ENCODE data around the gene KIF21A.
"Not testable (repeated sequence)": the region's sequence is repeated elsewhere in the genome, so short reads cannot be mapped to it uniquely, and the experiment has no call there.

Gene KIF21A, protein sequence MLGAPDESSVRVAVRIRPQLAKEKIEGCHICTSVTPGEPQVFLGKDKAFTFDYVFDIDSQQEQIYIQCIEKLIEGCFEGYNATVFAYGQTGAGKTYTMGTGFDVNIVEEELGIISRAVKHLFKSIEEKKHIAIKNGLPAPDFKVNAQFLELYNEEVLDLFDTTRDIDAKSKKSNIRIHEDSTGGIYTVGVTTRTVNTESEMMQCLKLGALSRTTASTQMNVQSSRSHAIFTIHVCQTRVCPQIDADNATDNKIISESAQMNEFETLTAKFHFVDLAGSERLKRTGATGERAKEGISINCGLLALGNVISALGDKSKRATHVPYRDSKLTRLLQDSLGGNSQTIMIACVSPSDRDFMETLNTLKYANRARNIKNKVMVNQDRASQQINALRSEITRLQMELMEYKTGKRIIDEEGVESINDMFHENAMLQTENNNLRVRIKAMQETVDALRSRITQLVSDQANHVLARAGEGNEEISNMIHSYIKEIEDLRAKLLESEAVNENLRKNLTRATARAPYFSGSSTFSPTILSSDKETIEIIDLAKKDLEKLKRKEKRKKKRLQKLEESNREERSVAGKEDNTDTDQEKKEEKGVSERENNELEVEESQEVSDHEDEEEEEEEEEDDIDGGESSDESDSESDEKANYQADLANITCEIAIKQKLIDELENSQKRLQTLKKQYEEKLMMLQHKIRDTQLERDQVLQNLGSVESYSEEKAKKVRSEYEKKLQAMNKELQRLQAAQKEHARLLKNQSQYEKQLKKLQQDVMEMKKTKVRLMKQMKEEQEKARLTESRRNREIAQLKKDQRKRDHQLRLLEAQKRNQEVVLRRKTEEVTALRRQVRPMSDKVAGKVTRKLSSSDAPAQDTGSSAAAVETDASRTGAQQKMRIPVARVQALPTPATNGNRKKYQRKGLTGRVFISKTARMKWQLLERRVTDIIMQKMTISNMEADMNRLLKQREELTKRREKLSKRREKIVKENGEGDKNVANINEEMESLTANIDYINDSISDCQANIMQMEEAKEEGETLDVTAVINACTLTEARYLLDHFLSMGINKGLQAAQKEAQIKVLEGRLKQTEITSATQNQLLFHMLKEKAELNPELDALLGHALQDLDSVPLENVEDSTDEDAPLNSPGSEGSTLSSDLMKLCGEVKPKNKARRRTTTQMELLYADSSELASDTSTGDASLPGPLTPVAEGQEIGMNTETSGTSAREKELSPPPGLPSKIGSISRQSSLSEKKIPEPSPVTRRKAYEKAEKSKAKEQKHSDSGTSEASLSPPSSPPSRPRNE (N-terminal part only)

GRCh38 chr12:39443081-39443928, at the start of gene KIF21A:
TSS of gene KIF21A (minus strand) at chr12:39443120. CDS start at chr12:39442970, 150 bp downstream.
- DNase-seq: peak; percentile 92

- DNase-seq: no peak
These were observed 47.8 kb upstream of the KIF21A start for GRCh38 chr12:39490500-39491282.

DNA sequence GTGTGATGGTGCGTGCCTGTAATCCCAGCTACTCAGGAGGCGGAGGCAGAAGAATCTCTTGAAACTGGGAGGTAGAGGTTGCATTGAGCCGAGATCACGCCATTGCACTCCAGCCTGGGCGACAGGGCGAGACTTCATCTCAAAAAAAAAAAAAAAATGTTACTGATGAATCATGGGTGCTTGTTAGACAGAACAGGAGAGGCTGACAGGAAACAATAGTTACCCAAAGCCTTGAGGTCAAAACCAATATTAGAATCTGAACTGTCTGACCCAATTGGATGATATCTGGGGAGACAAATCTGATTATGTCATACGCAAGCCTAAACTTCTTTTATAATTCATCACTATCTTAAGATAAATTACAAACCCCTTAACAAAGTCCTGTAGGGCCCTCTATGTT, 40.7 kb upstream of the KIF21A start:
- DNase-seq: no peak

DNA sequence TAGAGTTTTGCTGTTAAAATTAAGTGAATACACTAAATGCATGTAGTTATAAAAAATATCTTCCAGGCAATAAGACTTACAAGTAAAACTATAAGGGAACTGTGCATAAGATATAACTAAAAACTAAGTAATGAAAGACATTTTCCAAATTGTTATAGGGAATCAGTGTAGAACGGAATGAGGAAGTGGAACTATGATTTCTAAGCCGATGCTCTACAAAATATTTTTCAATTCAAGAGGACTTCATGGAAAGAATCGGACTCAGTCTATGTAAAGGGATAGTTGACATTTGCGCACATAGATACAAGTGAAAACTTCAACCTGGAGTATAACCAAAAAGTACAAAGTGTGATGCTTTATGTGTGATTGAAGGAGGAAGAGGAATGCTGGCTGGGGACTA, 40.1 kb upstream of the KIF21A start:
- no peak for DNase-seq

- no peak for DNase-seq
These were observed 34.0 kb upstream of the KIF21A start for GRCh38 chr12:39476894-39477293.

DNA sequence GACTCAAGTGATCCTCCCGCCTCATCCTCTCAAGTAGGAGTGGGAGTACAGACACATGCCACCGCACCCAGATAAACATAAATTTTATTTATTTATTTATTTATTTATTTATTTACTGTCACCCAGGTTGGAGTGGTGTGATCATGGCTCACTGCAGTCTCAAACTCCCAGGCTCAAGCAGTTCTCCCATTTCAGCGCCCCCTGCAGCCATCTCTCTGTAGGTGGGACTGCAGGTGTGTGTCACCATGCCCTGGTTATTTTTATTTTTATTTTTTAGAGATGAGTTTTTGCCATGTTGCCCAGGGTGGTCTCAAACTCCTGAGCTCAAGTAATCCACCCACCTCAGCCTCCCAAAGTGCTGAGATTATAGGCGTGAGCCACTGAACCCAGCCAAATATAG, 33.2 kb upstream of the KIF21A start:
- no peak for DNase-seq

DNA sequence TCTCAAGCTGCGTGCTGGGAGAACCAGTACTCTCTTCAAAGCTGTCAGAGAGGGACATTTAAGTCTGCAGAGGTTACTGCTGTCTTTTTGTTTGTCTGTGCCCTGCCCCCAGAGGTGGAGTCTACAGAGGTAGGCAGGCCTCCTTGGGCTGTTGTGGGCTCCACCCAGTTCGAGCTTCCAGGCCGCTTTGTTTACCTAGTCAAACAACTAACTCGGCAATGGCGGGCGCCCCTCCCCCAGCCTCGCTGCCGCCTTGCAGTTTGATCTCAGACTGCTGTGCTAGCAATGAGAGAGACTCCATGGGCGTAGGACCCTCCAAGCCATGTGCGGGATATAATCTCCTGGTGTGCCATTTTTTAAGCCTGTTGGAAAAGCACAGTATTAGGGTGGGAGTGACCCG, 32.2 kb upstream of the KIF21A start:
- not testable (repeated sequence) for DNase-seq

DNA sequence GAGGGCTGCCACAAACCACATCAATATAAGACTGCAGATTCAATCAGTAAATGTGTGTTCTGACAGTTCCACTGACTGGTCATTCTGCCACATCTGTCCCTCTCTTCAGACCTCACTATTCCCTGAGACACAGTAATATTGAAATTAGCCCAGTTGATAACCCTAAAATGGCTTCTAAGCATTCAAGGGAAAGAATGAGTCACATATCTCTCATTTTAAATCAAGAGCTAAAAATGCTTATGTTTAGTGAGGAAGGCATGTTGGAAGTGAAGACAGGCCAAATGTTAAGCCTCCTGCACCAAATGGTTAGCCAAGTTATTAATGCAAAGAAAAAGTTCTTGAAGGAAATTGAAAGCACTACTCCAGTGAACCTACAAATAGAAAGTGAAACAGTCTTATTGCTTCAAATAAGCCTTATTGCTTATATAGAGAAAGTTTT, 24.5 kb upstream of the KIF21A start:
- DNase-seq: peak; percentile 73

DNA sequence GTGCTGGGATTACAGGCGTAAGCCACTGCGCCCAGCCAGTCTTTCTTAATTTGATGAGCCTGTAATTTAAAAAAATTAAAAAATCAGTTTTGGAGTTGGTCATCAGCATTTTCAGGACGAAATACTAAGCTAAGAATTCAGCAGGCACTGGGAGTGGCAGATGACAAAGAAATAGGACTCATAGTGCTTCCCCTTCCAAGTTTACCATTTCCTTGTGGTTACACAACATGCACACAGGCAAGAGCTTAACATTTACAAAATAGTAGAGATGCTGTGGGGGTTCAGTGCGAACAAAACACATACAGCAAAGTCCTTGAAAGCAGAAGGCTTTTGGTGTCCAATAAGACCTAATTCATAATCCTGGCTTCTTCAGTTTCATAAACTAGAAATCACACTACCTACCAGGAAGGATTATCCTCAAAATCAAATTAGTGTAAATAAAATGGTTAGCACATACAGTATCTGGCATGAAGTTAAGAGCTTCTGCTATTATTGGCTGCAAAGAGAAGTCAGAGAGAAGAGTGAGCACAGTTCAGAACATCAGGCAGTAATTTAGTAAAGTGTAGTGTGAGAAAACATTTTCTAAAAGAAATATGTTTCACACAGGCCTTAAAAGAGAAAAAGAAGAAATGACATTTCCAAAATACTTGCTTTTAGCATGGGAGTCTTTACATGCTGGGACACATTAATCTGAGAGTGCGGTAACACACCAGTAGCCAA, 22.2 kb upstream of the KIF21A start:
- DNase-seq: no peak

DNA sequence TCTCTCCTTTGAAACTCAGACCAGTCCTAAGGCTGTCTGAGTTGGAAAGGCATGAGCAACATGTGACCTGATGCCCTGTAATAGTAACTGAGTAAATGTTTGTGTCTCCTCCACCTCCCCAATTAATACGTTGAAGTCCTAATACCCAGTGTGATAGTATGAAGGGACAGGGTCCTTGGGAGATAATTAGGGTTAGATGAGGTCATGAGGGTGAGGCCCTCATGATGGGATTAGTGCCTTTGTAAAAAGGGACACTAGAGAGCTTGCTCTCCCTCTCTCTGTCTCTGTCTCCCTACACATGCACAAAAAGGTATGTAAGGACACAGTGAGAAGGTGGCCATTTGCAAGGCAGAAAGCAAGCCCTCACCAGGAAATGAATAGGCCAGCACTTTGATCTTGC, 18.1 kb upstream of the KIF21A start:
- no peak for DNase-seq

- no peak for DNase-seq
These were observed 16.1 kb upstream of the KIF21A start for GRCh38 chr12:39459027-39459434.

DNA sequence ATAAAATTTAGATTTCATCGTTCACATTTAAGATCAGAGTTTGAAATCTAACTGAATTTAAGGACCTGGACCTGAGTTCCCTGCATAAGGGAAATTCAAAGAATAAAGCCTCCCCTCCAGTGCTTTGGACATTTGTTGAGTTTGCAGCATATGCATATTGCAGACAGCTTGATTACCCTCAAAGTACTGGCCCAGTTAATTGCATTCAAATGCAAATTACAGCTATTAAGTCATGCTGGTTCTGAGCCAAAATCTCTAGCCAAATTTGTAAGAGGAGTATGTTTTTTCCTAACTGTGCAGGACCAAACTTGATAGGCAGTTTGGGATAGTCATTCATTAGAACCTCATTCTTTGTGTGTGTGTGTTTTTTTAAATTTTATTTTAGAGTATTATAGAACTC, 9.1 kb upstream of the KIF21A start:
- DNase-seq: no peak

DNA sequence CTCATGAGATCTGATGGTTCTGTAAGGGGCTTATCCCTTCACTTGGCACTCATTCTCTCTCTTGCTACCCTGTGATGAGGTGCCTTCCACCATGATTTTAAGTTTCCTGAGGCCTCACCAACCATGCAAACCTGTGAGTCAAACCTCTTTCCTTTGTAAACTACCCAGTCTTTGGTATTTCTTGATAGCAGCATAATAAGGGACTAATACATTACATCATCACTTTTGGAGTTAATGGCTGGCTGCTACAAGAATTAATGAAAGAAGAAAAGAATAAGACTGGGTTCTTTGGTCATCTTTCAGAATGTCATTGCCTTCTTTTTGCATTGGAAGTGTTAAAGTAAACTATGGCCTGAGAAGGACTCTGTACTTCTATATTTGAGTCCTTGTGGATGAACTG, 5.1 kb upstream of the KIF21A start:
- DNase-seq: no peak

- no peak for DNase-seq
These were observed 949 bp upstream of the KIF21A start for GRCh38 chr12:39443929-39444209.

GRCh38 chr12:39442831-39443080, 164 bp downstream of the KIF21A start:
- no peak for DNase-seq

DNA sequence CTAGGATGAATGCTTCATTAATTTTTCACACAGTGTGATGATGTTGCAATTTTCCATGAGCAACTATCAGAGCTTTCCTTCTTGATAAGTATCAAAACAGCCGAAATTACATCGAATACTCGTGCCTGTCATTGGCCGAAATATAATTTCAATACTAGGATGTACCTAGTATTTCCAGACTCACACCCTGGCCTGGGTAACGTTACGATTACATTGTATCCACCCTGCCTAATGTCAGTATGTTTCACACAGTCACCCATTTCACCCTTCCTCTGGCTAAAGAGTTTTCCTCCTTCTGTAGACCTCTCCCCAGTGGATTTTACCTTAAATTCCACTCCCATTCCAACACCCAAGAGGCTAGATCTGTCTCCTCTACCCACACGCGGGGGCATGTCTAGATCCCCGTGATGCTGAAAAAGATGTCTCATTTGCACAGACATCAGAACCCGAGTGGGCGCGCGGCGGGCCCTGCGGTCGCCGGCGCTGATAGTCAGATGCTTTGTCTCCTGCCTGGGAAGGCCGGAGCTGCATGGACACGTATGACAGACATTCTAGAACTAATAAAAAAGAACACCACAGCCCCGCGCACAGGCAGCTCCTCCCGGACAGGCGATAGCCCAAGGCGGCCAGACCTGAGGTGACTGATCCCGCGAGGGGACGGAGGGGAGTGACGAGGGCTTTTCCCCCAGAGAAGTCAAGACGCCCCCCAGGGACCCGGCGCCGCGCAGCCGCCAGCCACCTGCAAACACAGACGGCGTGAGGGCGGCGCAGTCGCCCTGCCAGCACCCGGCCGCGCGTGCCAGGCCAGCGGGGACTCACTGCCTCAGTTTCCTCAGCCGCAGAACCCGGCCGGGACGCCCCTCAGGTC, 723 bp downstream of the KIF21A start:
- DNase-seq: peak; percentile 45

DNA sequence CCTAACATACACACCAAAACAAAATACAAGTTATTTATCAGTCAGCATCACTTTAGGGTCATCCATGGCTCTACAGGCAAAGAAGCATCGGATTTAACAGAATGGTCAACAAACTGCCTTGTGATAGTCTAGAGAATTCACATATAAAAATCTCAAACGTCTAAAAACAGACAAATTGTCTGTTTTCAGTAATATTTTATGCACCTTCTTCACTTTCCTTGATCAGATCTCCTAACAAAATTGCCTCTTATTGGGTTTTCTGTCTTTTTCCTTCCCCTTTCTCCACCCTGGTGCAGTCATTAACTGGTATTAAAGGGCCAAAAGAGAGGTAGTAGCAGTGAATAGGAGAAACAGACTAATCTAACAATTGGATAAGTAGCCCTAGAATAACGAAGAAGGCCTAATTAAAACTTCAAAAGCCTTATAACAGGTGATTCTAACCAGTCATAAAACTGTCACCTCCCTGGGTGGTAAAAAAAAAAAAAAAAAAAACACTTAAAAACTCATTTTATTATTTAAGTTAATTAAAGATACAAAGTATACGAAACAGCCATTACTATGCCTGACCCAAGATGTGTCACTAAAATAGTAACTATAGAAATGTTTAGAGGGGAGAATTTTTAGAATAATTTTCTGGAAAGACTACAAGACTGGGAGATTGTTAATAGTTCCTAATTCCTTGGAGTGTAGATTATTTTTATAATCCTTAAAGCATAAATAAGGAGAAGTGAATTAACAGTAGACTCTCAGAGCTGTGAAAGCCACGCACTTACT, 1.5 kb downstream of the KIF21A start:
- DNase-seq: no peak

GRCh38 chr12:39440781-39441180, 2.1 kb downstream of the KIF21A start:
- DNase-seq: no peak

DNA sequence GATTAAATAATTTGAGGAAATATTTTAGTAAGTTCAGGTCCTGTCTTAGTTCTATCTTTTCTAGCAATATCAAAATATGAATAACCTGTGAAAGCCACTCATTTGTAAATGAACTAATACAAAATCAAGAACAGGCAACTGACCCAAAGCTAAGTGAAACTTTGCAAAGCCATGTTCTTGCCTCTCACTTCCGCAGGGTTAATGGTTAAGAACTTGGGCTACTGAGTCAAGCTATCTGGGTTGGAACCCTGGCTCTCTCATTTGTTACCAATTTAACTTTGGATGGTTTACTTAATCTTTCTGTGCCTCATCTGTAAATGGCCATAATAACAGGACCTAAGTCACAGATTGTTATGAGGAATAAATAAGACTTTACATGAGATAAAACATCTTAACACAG, 2.8 kb downstream of the KIF21A start:
- no peak for DNase-seq

Data from activated CD4-positive, alpha-beta T cell treated with anti-CD3 and anti-CD28 coated beads, Interleukin-2, Interleukin-6, amounts not matched to agents 100 ng/mL and 50 ng/mL, durations not matched to agents 16 hours and 8 hours (primary cell).